ENCODE data around the gene SUFU.

- no peak for TF ChIP-seq EZH2 (IDR thresholded peaks at IDR 0.05; ENCODE audit: low read length, unreplicated experiment)
- no peak for TF ChIP-seq CTCF (conservative IDR thresholded peaks at IDR 0.05; ENCODE audit: low read depth, low read length)
Measured at GRCh38 chr10:102517553-102517952, 13.8 kb downstream of the SUFU start.
